Gastroesophageal sphincter (tissue), 4 donors: ENCODE data around the gene CD247. TPM values are rescaled to one million over a fixed set of nuclear protein-coding genes. Genes with fewer than 3 reads are reported as not detected.

Experiments
- ATAC-seq: fragments of 150-250 bp; one replicate; pipeline ENCODE4 v1.9.1; 2016; ENCODE audit warnings: mild to moderate bottlenecking, moderate library complexity
- H3K27ac ChIP-seq, 4 donors: fragments of 200-600 bp; sonication (generic) in 3 of 4; 1 replicate in 3 of 4; 2 replicates in 1 of 4; pipeline ENCODE4 v1.5.1; 2016 to 2019
- H3K27me3 ChIP-seq: fragments of 200-600 bp; sonication (generic); one replicate; pipeline ENCODE4 v1.5.1; 2019
- H3K36me3 ChIP-seq, 2 donors: fragments of 200-600 bp; sonication (generic); one replicate each; pipeline ENCODE4 v1.5.1; 2019; ENCODE audit warnings: control low read depth in 1 of 2
- H3K4me1 ChIP-seq, 3 donors: fragments of 200-600 bp; sonication (generic); 1 replicate in 2 of 3; 2 replicates in 1 of 3; pipeline ENCODE4 v1.5.1; 2016 to 2019; ENCODE audit warnings: control low read depth in 2 of 3
- H3K4me3 ChIP-seq, 2 donors: fragments of 200-600 bp; sonication (generic); one replicate each; pipeline ENCODE4 v1.5.1; 2019; ENCODE audit warnings: mild to moderate bottlenecking in 1 of 2, moderate library complexity in 1 of 2
- H3K9me3 ChIP-seq, 3 donors: fragments of 200-600 bp; sonication (generic); one replicate each; pipeline ENCODE4 v1.5.1; 2017 to 2019; ENCODE audit warnings: control low read depth in 2 of 3
- EP300 ChIP-seq: sonication (generic); formaldehyde crosslinking; IDR thresholded peaks from one replicate; pipeline ENCODE4 v1.6.1; 2017; ENCODE audit warnings: antibody characterized with exemption, mild to moderate bottlenecking
- POLR2A ChIP-seq, 2 donors: fragments of 450-650 bp; IDR thresholded peaks; one replicate each; pipeline ENCODE4 v1.6.1; 2017; ENCODE audit warnings: antibody characterized with exemption in 2 of 2, mild to moderate bottlenecking in 2 of 2, moderate library complexity in 1 of 2
- POLR2AphosphoS5 ChIP-seq: sonication (generic); formaldehyde crosslinking; IDR thresholded peaks from one replicate; pipeline ENCODE4 v1.6.1; 2017; ENCODE audit warnings: antibody characterized with exemption
- WGBS, 2 donors: methylation state at CpG; one replicate each; pipeline ENCODE4 v1.1.5; 2018; ENCODE audit warnings: low coverage in 1 of 2; 5-methylcytosine and 5-hydroxymethylcytosine counted together
- total RNA-seq, 4 donors: library from RNA; depleted of rRNA; stranded (reverse); fragments of >200 nt; gene quantifications; one replicate each; pipeline ENCODE4 v1.1.0, GENCODE V29; 2016
- TF ChIP-seq, protein P1 (sequence below), 4 experiments: fragments of 200-600 bp in 2 of 4; fragments of 450-650 bp in 2 of 4; sonication (generic) in 1 of 4; IDR thresholded peaks; one replicate each; pipeline ENCODE4 v1.5.1; 2017 to 2019; ENCODE audit warnings: antibody characterized with exemption in 4 of 4, mild to moderate bottlenecking in 2 of 4, moderate library complexity in 2 of 4

Gene CD247
- total RNA-seq, 4 donors from 2014 or later: 0.31 to 1.3 (median 0.45) TPM; not detected in 1

DNA sequence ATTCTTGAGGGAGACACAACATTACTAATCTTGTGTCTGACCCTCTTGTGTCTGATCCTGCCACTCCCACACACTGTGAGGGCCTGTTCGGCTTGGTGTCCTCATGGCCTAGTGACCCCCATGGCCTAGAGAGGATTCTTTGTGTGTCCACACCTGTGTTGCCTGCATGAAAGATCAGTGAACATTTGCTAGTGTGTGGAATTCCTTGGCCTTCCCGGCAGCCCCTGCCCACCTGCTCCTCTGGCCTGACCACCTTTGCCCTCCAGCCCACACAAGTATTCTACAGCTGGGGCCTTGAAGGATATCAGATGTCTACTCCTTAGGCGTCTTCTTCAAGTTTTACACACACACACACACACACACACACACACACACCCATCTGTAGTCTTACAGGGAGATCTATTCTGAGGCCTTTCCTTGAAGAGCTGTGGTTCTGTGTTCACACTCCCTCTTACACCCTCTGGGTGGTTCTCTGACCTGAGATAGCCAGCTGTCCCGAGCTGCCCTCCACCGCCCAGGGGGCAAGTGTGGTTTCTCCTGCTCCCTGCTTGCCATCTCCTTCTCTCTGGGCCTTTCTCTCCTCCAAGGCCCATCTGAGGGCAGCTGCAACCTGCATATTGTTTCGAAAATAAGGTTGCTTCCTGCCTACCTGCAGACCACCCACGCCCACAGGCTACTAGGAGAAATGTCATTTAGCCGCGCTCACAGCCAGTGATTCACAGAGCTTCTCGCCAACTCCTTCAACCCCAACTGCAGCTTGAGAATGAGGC, 45.4 kb downstream of the CD247 start:
- Histone ChIP-seq H3K4me3 (no peak overlapping the region), H3K27ac (no peak overlapping the region), H3K4me1 (no peaks in the 10 kb centered on the region), H3K9me3 (no peaks in the 10 kb centered on the region), H3K36me3 (no peaks in the 10 kb centered on the region), H3K27me3 (peaks cover 4% of the 10 kb centered on the region)
- WGBS, 2 donors: 69 to 89% methylated on average over 3 to 8 of the region's 10 CpGs
- TF ChIP-seq, protein P1, sequence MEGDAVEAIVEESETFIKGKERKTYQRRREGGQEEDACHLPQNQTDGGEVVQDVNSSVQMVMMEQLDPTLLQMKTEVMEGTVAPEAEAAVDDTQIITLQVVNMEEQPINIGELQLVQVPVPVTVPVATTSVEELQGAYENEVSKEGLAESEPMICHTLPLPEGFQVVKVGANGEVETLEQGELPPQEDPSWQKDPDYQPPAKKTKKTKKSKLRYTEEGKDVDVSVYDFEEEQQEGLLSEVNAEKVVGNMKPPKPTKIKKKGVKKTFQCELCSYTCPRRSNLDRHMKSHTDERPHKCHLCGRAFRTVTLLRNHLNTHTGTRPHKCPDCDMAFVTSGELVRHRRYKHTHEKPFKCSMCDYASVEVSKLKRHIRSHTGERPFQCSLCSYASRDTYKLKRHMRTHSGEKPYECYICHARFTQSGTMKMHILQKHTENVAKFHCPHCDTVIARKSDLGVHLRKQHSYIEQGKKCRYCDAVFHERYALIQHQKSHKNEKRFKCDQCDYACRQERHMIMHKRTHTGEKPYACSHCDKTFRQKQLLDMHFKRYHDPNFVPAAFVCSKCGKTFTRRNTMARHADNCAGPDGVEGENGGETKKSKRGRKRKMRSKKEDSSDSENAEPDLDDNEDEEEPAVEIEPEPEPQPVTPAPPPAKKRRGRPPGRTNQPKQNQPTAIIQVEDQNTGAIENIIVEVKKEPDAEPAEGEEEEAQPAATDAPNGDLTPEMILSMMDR (IDR thresholded peaks at IDR 0.05): no peak
- TF ChIP-seq EP300 (no peak), POLR2AphosphoS5 (no peak), POLR2A (IDR thresholded peaks at IDR 0.05) (no peak)
- ATAC-seq: no peak

DNA sequence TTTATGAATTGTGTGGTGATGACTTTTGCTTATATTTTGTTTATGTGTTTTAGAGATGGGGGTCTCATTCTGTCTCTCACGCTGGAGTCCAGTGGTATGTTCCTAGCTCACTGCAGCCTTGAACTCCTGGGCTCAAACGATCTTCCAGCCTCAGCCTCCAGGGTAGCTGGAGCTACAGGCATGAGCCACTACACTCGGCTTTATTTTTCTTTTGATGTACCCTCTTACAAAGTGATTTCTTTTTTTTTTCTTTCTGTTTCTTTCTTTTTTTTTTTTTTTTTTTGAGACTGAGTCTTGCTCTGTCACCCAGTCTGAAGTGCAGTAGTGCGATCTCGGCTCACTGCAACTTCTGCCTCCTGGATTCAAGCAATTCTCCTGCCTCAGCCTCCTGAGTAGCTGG, 46.8 kb downstream of the CD247 start:
- Histone ChIP-seq H3K4me1 (no peaks in the 10 kb centered on the region), H3K27ac (no peak overlapping the region), H3K9me3 (no peaks in the 10 kb centered on the region), H3K4me3 (no peak overlapping the region), H3K27me3 (peaks cover 4% of the 10 kb centered on the region), H3K36me3 (no peaks in the 10 kb centered on the region)
- TF ChIP-seq POLR2AphosphoS5 (no peak), EP300 (no peak), POLR2A (IDR thresholded peaks at IDR 0.05) (no peak)
- TF ChIP-seq, protein P1 (IDR thresholded peaks at IDR 0.05): no peak
- no peak for ATAC-seq
- 67 to 81% methylated on average over 3 of the region's 5 CpGs for WGBS, 2 donors

DNA sequence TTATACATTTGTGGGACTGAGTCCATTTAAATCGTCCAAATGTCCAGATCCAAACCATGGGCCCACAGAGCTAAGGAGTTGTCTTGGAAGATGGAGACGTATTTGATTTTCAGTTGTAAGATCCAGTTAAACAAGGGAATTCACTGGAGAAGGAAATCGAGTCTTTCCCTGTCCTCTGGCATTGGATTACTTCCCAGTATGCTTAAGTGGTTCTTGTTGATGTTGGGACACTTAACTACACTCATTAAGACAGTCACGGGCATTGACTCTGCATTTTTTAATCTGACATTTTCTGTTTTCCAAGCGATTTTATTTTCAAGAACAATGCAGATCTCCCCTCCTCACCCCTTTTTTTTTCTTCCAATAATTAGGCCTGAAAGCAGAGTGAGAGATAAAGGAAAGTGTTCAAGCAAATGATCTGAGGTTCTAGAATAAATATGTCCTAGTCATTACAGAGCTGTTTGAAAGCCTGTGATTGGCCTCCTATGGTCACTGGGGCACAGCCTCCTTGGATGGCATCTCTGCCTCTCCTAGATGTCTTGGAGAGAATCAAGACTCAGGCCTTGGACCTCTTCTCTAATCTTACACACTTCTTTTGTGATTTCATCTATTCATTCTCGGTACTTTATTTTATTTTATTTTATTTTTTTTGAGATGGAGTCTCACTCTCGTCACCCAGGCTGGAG, 48.9 kb downstream of the CD247 start:
- H3K36me3 ChIP-seq: no peaks in the 10 kb centered on the region
- ATAC-seq: no peak
- H3K27me3 ChIP-seq: peaks cover 4% of the 10 kb centered on the region
- H3K4me3 ChIP-seq: no peak overlapping the region
- no peak for TF ChIP-seq EP300
- no peak for TF ChIP-seq POLR2A (IDR thresholded peaks at IDR 0.05)
- H3K27ac ChIP-seq: no peak overlapping the region
- H3K4me1 ChIP-seq: no peaks in the 10 kb centered on the region
- 72 to 78% methylated on average over 6 to 7 of the region's 7 CpGs for WGBS, 2 donors
- no peaks in the 10 kb centered on the region for H3K9me3 ChIP-seq

DNA sequence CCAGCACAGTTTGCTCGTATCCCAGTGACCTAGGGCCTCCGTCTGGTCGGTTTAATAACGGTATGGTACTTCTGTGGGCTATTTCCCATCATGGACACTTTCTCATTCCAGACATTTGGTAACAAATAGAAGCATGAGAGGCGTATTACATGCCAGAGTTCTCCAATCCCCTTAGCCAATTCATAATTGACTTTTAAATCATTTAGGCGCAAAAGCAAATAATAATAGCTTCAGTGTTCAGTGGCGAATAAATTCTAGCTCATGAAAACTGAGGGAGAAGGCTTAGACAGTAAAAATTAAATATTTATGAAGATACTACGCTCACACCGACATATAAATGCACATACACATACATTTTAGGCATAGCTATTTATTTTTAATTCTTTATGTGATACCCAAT, 50.6 kb downstream of the CD247 start:
- no peaks in the 10 kb centered on the region for H3K36me3 ChIP-seq
- no peaks in the 10 kb centered on the region for H3K4me1 ChIP-seq
- 70 to 74% methylated on average over 5 to 9 of the region's 9 CpGs for WGBS, 2 donors
- no peak overlapping the region for H3K4me3 ChIP-seq
- no peak overlapping the region for H3K27ac ChIP-seq
- no peaks in the 10 kb centered on the region for H3K9me3 ChIP-seq
- no peaks in the 10 kb centered on the region for H3K27me3 ChIP-seq
- no peak for TF ChIP-seq EP300
- TF ChIP-seq POLR2AphosphoS5: no peak
- TF ChIP-seq, protein P1 (IDR thresholded peaks at IDR 0.05): no peak
- TF ChIP-seq POLR2A (IDR thresholded peaks at IDR 0.05): no peak
- no peak for ATAC-seq

DNA sequence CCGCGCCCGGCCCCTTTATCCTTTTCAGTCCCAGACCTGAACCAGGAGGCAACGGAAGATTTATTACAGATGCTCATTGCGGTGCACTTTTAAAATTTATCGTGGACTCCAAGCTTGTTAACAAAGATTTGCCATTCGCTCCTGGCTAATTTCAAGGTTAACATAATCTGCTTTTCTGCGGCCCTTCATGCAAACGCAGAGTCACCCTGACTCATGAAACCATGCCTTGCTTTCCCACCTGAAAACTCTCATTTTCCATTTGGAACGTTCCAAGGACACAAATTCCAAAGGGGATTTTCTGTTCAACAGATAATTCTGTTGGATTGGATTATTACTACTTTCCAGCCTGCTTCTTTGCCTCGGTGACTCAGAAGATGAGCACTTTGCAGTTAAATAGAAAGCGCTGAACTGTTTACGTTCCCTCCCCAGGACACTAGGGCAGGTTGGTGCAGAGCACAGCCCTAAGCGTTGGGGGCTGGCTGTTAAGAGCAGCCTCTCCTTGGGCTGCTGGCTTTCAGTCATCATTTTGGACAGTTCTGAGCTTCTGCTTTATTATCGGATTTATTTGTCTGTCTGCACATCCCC, 51.1 kb downstream of the CD247 start:
- Histone ChIP-seq H3K36me3 (no peaks in the 10 kb centered on the region), H3K27me3 (no peaks in the 10 kb centered on the region), H3K9me3 (no peaks in the 10 kb centered on the region), H3K4me3 (no peak overlapping the region), H3K27ac (no peak overlapping the region), H3K4me1 (no peaks in the 10 kb centered on the region)
- no peak for ATAC-seq
- 68 to 80% methylated on average over 6 to 15 of the region's 15 CpGs for WGBS, 2 donors
- TF ChIP-seq EP300: no peak
- no peak for TF ChIP-seq POLR2AphosphoS5
- TF ChIP-seq, protein P1 (IDR thresholded peaks at IDR 0.05): no peak
- no peak for TF ChIP-seq POLR2A (IDR thresholded peaks at IDR 0.05)
